Chondrocyte (in vitro differentiated cells): ENCODE results near the gene CASZ1. TPM values are rescaled to one million over a fixed set of nuclear protein-coding genes. Genes with fewer than 3 reads are reported as not detected.

Experiments
- DNase-seq: peaks from one replicate; pipeline ENCODE4 v3.0.0; 2021; ENCODE audit warnings: mixed read lengths, low spot score
- H3K27ac Mint-ChIP-seq: one replicate; pipeline ENCODE4 v1.8.0; 2021; ENCODE audit warnings: mild to moderate bottlenecking, moderate library complexity, mixed read lengths; ENCODE audit not compliant: unreplicated experiment
- H3K27me3 Mint-ChIP-seq: 2 replicates; pipeline ENCODE4 v1.8.0; 2021; ENCODE audit warnings: low read depth, mixed read lengths
- H3K36me3 Mint-ChIP-seq: 2 replicates; pipeline ENCODE4 v1.8.0; 2021; ENCODE audit warnings: low read depth, mixed read lengths
- H3K4me1 Mint-ChIP-seq: 2 replicates; pipeline ENCODE4 v1.8.0; 2021; ENCODE audit warnings: low read depth, mild to moderate bottlenecking, mixed read lengths
- H3K4me3 Mint-ChIP-seq: one replicate; pipeline ENCODE4 v1.8.0; 2021; ENCODE audit warnings: mild to moderate bottlenecking, moderate library complexity, mixed read lengths; ENCODE audit not compliant: unreplicated experiment
- H3K9me3 Mint-ChIP-seq: 2 replicates; pipeline ENCODE4 v1.8.0; 2021; ENCODE audit warnings: low read depth, mixed read lengths
- total RNA-seq: library from RNA; stranded (reverse); gene quantifications from 3 replicates; pipeline ENCODE4 v1.2.1, GENCODE V29; 2021
- TF ChIP-seq, protein P1 (sequence below): fragments of 200-600 bp; sonication (generic); IDR thresholded peaks from 2 replicates; pipeline ENCODE4 v1.5.0; 2021; ENCODE audit warnings: antibody characterized with exemption, mild to moderate bottlenecking, moderate library complexity

Gene CASZ1
- total RNA-seq, 1 donor from 2014 or later: 4.1 TPM

DNA sequence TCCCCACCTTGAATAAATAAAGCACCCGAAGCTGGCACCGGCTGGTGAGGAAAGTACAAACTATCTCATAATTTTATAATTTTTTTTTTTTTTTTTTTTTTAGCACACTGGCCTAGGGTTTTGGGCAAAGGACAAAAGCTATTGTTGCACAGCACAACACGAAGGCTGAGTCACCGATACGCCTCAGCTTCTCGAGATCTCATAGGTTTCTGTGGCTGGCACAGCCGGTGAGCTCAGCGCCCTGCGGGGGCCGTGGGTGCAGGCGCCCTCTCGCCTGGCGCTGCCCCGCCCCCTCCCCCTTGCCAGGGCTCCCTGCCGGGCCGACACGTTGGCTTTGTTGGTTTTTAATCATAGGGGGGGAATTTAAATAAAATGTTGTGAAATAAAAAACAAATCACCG, 17.2 kb downstream of the CASZ1 start:
- Mint-ChIP-seq H3K36me3 (no peaks in the 10 kb centered on the region), H3K4me3 (no peak overlapping the region), H3K27me3 (peaks cover 25% of the 10 kb centered on the region), H3K27ac (no peak overlapping the region), H3K4me1 (no peaks in the 10 kb centered on the region), H3K9me3 (no peaks in the 10 kb centered on the region)
- DNase-seq: peak; percentile 56
- TF ChIP-seq, protein P1, sequence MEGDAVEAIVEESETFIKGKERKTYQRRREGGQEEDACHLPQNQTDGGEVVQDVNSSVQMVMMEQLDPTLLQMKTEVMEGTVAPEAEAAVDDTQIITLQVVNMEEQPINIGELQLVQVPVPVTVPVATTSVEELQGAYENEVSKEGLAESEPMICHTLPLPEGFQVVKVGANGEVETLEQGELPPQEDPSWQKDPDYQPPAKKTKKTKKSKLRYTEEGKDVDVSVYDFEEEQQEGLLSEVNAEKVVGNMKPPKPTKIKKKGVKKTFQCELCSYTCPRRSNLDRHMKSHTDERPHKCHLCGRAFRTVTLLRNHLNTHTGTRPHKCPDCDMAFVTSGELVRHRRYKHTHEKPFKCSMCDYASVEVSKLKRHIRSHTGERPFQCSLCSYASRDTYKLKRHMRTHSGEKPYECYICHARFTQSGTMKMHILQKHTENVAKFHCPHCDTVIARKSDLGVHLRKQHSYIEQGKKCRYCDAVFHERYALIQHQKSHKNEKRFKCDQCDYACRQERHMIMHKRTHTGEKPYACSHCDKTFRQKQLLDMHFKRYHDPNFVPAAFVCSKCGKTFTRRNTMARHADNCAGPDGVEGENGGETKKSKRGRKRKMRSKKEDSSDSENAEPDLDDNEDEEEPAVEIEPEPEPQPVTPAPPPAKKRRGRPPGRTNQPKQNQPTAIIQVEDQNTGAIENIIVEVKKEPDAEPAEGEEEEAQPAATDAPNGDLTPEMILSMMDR: no peak

DNA sequence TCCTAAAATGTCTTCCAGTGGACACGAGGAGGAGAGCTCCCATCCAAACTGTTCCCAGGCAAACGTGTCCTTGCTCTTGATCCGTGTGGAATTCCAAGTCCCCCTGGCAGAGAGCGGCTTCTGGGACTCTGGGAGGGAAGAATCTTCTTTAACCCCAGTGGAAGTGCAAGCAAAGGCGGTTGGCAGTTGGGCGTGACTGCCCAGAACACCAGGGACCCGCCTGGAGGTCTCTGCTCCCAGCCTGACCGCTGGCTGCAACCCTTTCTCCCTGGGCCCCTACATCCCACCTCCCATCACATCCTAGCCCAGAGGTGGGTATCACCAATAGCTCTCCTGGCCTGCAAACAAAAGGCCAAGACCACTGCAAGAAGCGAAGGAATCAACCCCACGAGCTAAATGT, 17.8 kb downstream of the CASZ1 start:
- Mint-ChIP-seq H3K36me3 (no peaks in the 10 kb centered on the region), H3K27ac (no peak overlapping the region), H3K27me3 (peaks cover 22% of the 10 kb centered on the region), H3K4me3 (no peak overlapping the region), H3K4me1 (no peaks in the 10 kb centered on the region), H3K9me3 (no peaks in the 10 kb centered on the region)
- TF ChIP-seq, protein P1: no peak
- DNase-seq: peak; percentile 42

DNA sequence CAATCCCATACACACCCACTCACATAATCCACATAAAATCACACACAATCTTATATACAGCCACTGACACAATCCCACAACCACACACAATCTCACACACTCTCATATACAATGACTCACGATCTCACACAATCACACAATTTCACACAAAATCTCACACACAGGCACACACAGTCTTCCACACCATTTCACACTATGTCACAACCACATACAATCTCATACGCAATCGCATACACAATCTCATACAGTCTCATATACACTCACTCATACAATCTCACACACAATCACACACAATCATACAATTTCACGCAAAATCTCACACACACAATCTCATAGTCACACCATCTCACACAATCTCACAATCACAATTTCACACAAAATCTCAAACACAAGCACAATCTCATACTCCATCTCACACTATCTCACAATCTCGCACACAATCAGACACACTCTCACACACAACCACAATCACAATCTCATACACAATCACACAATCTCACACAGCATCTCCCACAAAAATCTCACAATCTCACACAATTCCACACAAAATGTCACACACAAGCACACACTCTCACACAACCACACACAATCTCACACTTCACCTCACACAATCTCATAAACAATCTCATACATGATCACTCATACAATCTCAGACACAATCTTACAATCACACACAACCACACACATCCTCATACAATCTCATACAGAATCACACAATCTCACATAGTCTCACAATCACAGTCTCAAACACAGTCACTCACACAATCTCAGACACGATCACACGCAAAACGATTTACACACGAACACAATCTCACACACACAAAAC, 18.5 kb downstream of the CASZ1 start:
- DNase-seq: no peak
- Mint-ChIP-seq H3K4me1 (no peaks in the 10 kb centered on the region), H3K27me3 (peaks cover 22% of the 10 kb centered on the region), H3K4me3 (no peak overlapping the region), H3K27ac (no peak overlapping the region), H3K36me3 (no peaks in the 10 kb centered on the region), H3K9me3 (no peaks in the 10 kb centered on the region)
- TF ChIP-seq, protein P1: no peak

DNA sequence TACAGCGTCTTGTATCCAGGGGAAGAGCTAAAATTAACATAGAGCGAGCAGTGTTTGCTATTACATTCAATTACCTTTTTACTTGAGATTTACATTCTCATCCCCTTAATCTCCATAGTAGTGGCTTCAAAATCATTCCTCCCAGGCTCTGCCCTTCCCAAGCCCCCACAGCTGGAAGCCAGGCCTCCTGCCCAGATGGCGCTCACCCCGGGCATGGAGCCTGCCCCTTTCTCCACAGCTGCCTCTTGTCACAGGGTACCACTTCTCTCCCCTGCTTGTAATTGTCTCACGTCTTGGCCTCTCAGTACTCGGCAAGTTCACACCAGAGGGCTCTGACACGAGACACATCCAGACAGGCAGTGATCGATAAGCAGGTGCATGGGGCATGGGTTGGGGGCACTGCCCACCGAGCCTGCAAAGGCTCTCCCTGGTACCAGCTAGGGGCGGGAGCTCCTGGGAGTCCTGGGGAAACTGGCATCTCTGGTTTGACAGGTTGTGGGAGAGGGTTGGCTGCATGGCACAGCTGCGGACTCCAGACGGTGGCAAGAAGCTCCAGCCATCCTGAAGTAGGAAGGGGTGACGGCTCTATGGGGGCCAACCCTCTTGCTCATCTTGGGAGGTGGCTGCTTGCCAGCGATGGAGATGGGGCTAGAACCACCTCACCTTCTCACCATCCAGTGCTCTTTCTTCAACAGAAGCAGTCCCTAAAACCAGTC, 20.1 kb downstream of the CASZ1 start:
- Mint-ChIP-seq H3K4me3 (no peak overlapping the region), H3K36me3 (no peaks in the 10 kb centered on the region), H3K4me1 (no peaks in the 10 kb centered on the region), H3K27me3 (peaks cover 28% of the 10 kb centered on the region), H3K27ac (no peak overlapping the region), H3K9me3 (no peaks in the 10 kb centered on the region)
- peak; percentile 68 for DNase-seq
- TF ChIP-seq, protein P1: no peak

- TF ChIP-seq, protein P1: no peak
These were observed 20.7 kb downstream of the CASZ1 start for GRCh38 chr1:10775763-10776162.

More at GRCh38 chr1:10775763-10776162, 20.7 kb downstream of the CASZ1 start:
- H3K27ac Mint-ChIP-seq: no peak overlapping the region
- H3K4me1 Mint-ChIP-seq: no peaks in the 10 kb centered on the region
- DNase-seq: peak; percentile 59
- H3K27me3 Mint-ChIP-seq: peaks cover 30% of the 10 kb centered on the region
- no peak overlapping the region for H3K4me3 Mint-ChIP-seq
- H3K9me3 Mint-ChIP-seq: no peaks in the 10 kb centered on the region
- H3K36me3 Mint-ChIP-seq: no peaks in the 10 kb centered on the region
